Transverse colon (tissue), 1 donor: ENCODE results near the gene HOXD11.

Source experiments
- EP300 ChIP-seq: sonication (generic); formaldehyde crosslinking; IDR thresholded peaks from one replicate; pipeline ENCODE4 v1.6.1; 2017; ENCODE audit warnings: antibody characterized with exemption, low read depth
- POLR2A ChIP-seq: fragments of 450-650 bp; IDR thresholded peaks from one replicate; pipeline ENCODE4 v1.6.1; 2016; ENCODE audit warnings: antibody characterized with exemption, mild to moderate bottlenecking, moderate library complexity

DNA sequence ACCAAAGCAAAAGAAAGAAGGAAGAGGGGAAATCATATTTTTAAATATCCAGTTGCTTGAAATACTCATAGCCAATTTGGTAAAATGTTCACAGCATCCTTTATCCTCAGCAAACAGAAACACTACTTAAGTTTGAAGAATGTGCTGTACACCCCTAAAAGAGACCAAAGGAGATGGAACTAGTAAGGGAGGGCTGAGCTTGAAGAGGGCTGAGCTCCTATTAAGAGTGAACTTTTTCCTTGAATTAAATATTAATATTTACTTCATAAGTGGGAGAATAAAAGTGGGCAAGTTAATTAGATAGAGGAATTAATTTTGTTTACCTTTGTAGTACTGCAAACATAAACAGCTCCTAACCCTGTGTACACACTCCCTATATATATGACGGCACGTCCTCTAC lies 30.3 kb upstream of the HOXD11 start:
- no peak for TF ChIP-seq POLR2A
- TF ChIP-seq EP300 = no peak
